HepG2 (cell line): ENCODE results near the gene GTPBP6. TPM values are rescaled to one million over a fixed set of nuclear protein-coding genes. Genes with fewer than 3 reads are reported as not detected.

Source experiments
- ATAC-seq: fragments of 200-7000 bp; cut with Tn5 transposase; 3 replicates; pipeline ENCODE4 v1.9.1; 2020; ENCODE audit warnings: mild to moderate bottlenecking, moderate library complexity
- BruUV-seq: library from RNA; stranded (reverse); fragments of 400-500 nt; replicated peaks from 2 replicates; lab custom pipeline; 2021; lab: Mats Ljungman, UMichigan
- CTCF ChIA-PET: fragments of 300-600 bp; formaldehyde crosslinking; extraction: SDS; loops from one replicate; lab custom pipeline; 2021; ENCODE audit warnings: low total read pairs, inconsistent platforms, low intra/inter-chr PET ratio; lab: Yijun Ruan, JAX
- POLR2A ChIA-PET: fragments of 350-600 bp; sonication (Branson Sonifier 250); formaldehyde crosslinking; loops from one replicate; lab custom pipeline; 2020; ENCODE audit warnings: antibody characterized with exemption, inconsistent platforms; lab: Yijun Ruan, JAX
- DNase-seq: peaks from one replicate; pipeline ENCODE4 v3.0.0-alpha.2; 2015; ENCODE audit warnings: low spot score
- FAIRE-seq: peaks from 3 replicates; lab custom pipeline; 2011; peaks lifted over from hg19 to GRCh38; lab: Jason Lieb, UNC
- H2AFZ ChIP-seq: one replicate; pipeline ENCODE4 v1.6.1; 2011; ENCODE audit warnings: low read length, inconsistent platforms
- H3K27ac ChIP-seq: fragments of 300-600 bp; 3 replicates; pipeline ENCODE4 v1.8.0; 2011; ENCODE audit warnings: mixed run types, mild to moderate bottlenecking, mixed read lengths, low read length, inconsistent platforms; ENCODE audit not compliant: insufficient read depth; ENCODE audit errors: extremely low read length
- H3K27me3 ChIP-seq, 2 experiments: fragments of 200-600 bp in 1 of 2; 2 replicates in 1 of 2; 3 replicates in 1 of 2; pipeline versions ENCODE4 v1.6.0 to v1.8.0; 2011; ENCODE audit warnings: low read length in 2 of 2, mild to moderate bottlenecking in 2 of 2, moderate library complexity in 2 of 2, inconsistent platforms in 1 of 2; ENCODE audit not compliant: insufficient read depth in 2 of 2, control insufficient read depth in 1 of 2
- H3K36me3 ChIP-seq, 2 experiments: fragments of 200-600 bp in 1 of 2; replicated peaks in 1 of 2; 2 replicates in 1 of 2; 3 replicates in 1 of 2; pipeline versions ENCODE4 v1.5.1 to v1.8.0; 2011; ENCODE audit warnings: low read length in 2 of 2, inconsistent platforms in 1 of 2; ENCODE audit not compliant: insufficient read depth in 2 of 2, control insufficient read depth in 1 of 2
- H3K4me1 ChIP-seq: 2 replicates; pipeline ENCODE4 v1.5.1; 2012; ENCODE audit warnings: low read length, inconsistent platforms; ENCODE audit not compliant: insufficient read depth
- H3K4me2 ChIP-seq: 2 replicates; pipeline ENCODE4 v1.6.0; 2011; ENCODE audit warnings: low read depth, low read length, inconsistent platforms
- H3K4me3 ChIP-seq, 3 experiments: fragments of 200-600 bp in 1 of 3; sonication (generic), shearing (Covaris generic) in 1 of 3; replicated peaks in 1 of 3; 2 replicates each; pipeline ENCODE4 v1.5.1; 2011 to 2016; ENCODE audit warnings: low read length in 3 of 3, inconsistent platforms in 2 of 3, low read depth in 2 of 3, mild to moderate bottlenecking in 2 of 3, control low read depth in 1 of 3, mixed read lengths in 1 of 3; ENCODE audit not compliant: insufficient read depth in 1 of 3
- H3K79me2 ChIP-seq: one replicate; pipeline ENCODE4 v1.6.1; 2011; ENCODE audit warnings: low read length, inconsistent platforms; ENCODE audit not compliant: insufficient read depth
- H3K9ac ChIP-seq: 2 replicates; pipeline ENCODE4 v1.6.0; 2011; ENCODE audit warnings: mild to moderate bottlenecking, low read depth, low read length, inconsistent platforms; ENCODE audit not compliant: insufficient read depth
- H3K9me3 ChIP-seq: 2 replicates; pipeline ENCODE4 v1.5.1; 2012; ENCODE audit warnings: mild to moderate bottlenecking, low read length
- H4K20me1 ChIP-seq: 2 replicates; pipeline ENCODE4 v1.6.0; 2011; ENCODE audit warnings: inconsistent platforms, mild to moderate bottlenecking, low read length, moderate library complexity; ENCODE audit not compliant: insufficient read depth
- AGO2 ChIP-seq: fragments of 200-400 bp; formaldehyde crosslinking; optimal IDR thresholded peaks from 2 replicates; pipeline ENCODE3; 2017; ENCODE audit warnings: mild to moderate bottlenecking, low read depth, low read length, moderate library complexity
- CHD2 ChIP-seq: IDR thresholded peaks from 2 replicates; pipeline ENCODE4 v1.6.1; 2011; ENCODE audit warnings: low read depth, low read length, improper control_type of control experiment
- HOXA5 ChIP-seq: sonication (generic); formaldehyde crosslinking; IDR thresholded peaks from 2 replicates; pipeline ENCODE4 v1.4.0; 2020; ENCODE audit warnings: missing genetic modification reagents
- JARID2 ChIP-seq: sonication (generic); formaldehyde crosslinking; IDR thresholded peaks from 2 replicates; pipeline ENCODE4 v1.8.1; 2023; ENCODE audit warnings: missing genetic modification reagents, inconsistent platforms; ENCODE audit not compliant: insufficient replicate concordance
- NCOR1 ChIP-seq: fragments of 200-600 bp; sonication (generic); IDR thresholded peaks from 2 replicates; pipeline ENCODE4 v1.7.0; 2017; ENCODE audit warnings: antibody characterized with exemption, low read length, borderline replicate concordance
- RBFOX2 ChIP-seq: fragments of 200-400 bp; formaldehyde crosslinking; IDR thresholded peaks from 2 replicates; pipeline ENCODE4 v1.6.1; 2017; ENCODE audit warnings: low read depth, mild to moderate bottlenecking, low read length
- SIX1 ChIP-seq: sonication (generic); formaldehyde crosslinking; IDR thresholded peaks from 2 replicates; pipeline ENCODE4 v1.4.0; 2020; ENCODE audit warnings: missing genetic modification reagents, borderline replicate concordance
- ZFY ChIP-seq: sonication (generic); formaldehyde crosslinking; IDR thresholded peaks from 2 replicates; pipeline ENCODE4 v1.4.0; 2020; ENCODE audit warnings: missing genetic modification reagents
- ZNF205 ChIP-seq: IDR thresholded peaks from 2 replicates; pipeline ENCODE4 v1.6.1; 2018; ENCODE audit warnings: missing biosample characterization, missing genetic modification reagents
- ZNF781 ChIP-seq: sonication (generic); formaldehyde crosslinking; IDR thresholded peaks from 2 replicates; pipeline ENCODE4 v1.5.1; 2020; ENCODE audit warnings: borderline replicate concordance, mild to moderate bottlenecking, missing genetic modification reagents; ENCODE audit errors: not compliant biosample characterization
- WGBS: methylation state at CpG from one replicate; pipeline ENCODE4 v1.1.6; 2017; ENCODE audit warnings: low lambda C conversion rate; 5-methylcytosine and 5-hydroxymethylcytosine counted together
- in situ Hi-C: cut with HindIII; loops from 2 replicates; pipeline ENCODE4 v1.10.0; 2017; ENCODE audit warnings: low pct_unique_long_range_greater_than_20kb; ENCODE audit not compliant: extremely low pct_ligation_motif_present
- intact Hi-C: fragments of 100-400 bp; cut with micrococcal nuclease; formaldehyde crosslinking; loops from one replicate; pipeline ENCODE4 v1.10.0; 2022; ENCODE audit not compliant: unreplicated experiment
- polyA plus RNA-seq, 8 experiments: library from polyadenylated mRNA; depleted of rRNA in 3 of 8; stranded (reverse) in 7 of 8; unstranded in 1 of 8; fragments of >200 nt; fragmentation: Illumina TruSeq in 4 of 8; extraction: Trizol in 4 of 8; gene quantifications; 2 replicates each; pipeline versions ENCODE4 v1.2.1 to v1.2.3, GENCODE V29; 2011 to 2016; ENCODE audit warnings: low read depth in 4 of 8, missing spikeins in 1 of 8, mixed read lengths in 1 of 8; ENCODE audit not compliant: insufficient read depth in 1 of 8
- total RNA-seq, 5 experiments: library from RNA; depleted of rRNA; stranded (reverse); fragments of >200 nt; fragmentation: Illumina TruSeq; extraction: Trizol; gene quantifications; 2 replicates each; pipeline ENCODE4 v1.2.3, GENCODE V29; 2016; ENCODE audit warnings: low read depth in 1 of 5
- TF ChIP-seq, protein P1 (sequence below): sonication (generic); formaldehyde crosslinking; IDR thresholded peaks from 2 replicates; pipeline ENCODE4 v1.4.0; 2020; ENCODE audit warnings: mild to moderate bottlenecking, low read depth, missing genetic modification reagents

Gene GTPBP6
- total and polyA plus RNA-seq, 2 of the 13 experiments (the other 11 are each of a cell fraction or from before 2014, with no cell fraction given) = 20.2 to 39.6 TPM

DNA sequence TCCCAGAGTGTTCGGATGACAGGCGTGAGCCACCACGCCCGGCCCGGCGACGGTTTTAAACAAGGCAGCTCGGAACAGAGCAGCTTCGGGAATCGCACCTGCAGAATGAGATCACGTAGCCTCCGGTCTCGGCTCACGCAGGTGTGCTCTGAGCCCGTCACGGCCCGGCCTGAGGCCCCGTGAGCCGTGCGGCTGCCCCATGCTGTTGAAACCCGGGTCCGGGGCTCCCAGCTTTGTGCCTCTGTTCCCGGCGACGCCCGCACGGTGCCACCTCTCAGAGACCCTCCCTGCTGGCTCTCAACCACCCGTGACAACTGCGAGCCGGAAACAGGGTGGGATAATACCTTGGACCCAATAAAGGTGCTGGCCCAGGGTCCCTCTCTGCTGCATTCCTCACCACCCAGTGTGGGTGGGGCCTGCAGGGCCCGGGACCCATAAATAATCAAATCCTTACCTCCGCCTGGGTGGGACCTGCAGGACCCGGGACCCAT lies 50.8 kb downstream of the GTPBP6 start:
- ChIA-PET POLR2A (no interaction called here), CTCF (no interaction called here)
- no peak for DNase-seq
- no peak overlapping the region for H2AFZ ChIP-seq
- no peak for ATAC-seq
- intact Hi-C loops = no loop called here
- TF ChIP-seq, protein P1, sequence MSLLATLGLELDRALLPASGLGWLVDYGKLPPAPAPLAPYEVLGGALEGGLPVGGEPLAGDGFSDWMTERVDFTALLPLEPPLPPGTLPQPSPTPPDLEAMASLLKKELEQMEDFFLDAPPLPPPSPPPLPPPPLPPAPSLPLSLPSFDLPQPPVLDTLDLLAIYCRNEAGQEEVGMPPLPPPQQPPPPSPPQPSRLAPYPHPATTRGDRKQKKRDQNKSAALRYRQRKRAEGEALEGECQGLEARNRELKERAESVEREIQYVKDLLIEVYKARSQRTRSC (CRISPR knock-in tag) = no peak
- TF ChIP-seq HOXA5 (CRISPR knock-in tag) = no peak
- peak; percentile 19 for TF ChIP-seq AGO2
- 0 out of 2 replicates have a peak, but pooled peaks have one; percentile 32 for TF ChIP-seq RBFOX2
- no peaks in the 10 kb centered on the region for H3K9me3 ChIP-seq
- H3K4me2 ChIP-seq = no peak overlapping the region
- no peak overlapping the region for H3K4me3 ChIP-seq
- FAIRE-seq = no peak
- H3K79me2 ChIP-seq = no peaks in the 10 kb centered on the region
- no peaks in the 10 kb centered on the region for H4K20me1 ChIP-seq
- H3K4me1 ChIP-seq = peaks cover 34% of the 10 kb centered on the region
- in situ Hi-C loops = no loop called here
- H3K27me3 ChIP-seq = no peaks in the 10 kb centered on the region
- BruUV-seq = no TSS peak
- H3K9ac ChIP-seq = no peak overlapping the region
- WGBS = 95% methylated on average over 16 of the region's 33 CpGs
- H3K27ac ChIP-seq = no peak overlapping the region
- no peaks in the 10 kb centered on the region for H3K36me3 ChIP-seq

DNA sequence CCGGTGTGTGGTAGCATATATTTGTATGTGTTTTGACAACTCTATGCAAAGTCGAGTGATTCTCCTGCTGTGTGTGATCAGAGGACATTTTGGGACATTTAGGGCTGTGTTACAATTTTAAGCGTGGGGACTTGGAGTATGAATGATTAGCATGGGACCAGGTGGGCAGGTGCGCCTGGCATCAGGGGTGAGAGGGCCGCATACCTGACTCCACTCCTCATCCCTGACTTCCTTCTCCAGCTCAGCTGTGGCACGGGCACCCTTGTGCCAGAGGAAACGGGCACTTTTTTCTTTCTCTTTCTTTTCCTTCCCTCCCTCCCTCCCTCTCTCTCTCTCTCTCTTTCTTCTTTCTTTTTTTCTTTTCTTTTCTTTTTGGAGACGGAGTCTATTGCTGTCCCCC lies 53.1 kb downstream of the GTPBP6 start:
- TF ChIP-seq JARID2 (CRISPR knock-in tag) = no peak
- no peak for TF ChIP-seq ZFY
- TF ChIP-seq NCOR1 = no peak
- TF ChIP-seq ZNF205 (CRISPR knock-in tag) = no peak
- no peak for TF ChIP-seq CHD2
- TF ChIP-seq ZNF781 (CRISPR knock-in tag) = no peak
- no peak for TF ChIP-seq SIX1 (CRISPR knock-in tag)
- Histone ChIP-seq H3K4me1 (peaks cover 46% of the 10 kb centered on the region), H3K9me3 (no peaks in the 10 kb centered on the region), H3K4me2 (no peak overlapping the region), H3K27ac (peak overlapping the region; percentile 57), H3K27me3 (no peaks in the 10 kb centered on the region), H3K9ac (no peak overlapping the region), H4K20me1 (no peaks in the 10 kb centered on the region), H3K4me3 (no peak overlapping the region), H2AFZ (no peak overlapping the region), H3K79me2 (no peaks in the 10 kb centered on the region), H3K36me3 (no peaks in the 10 kb centered on the region)
- no peak for FAIRE-seq
- intact Hi-C loops = no loop called here
- POLR2A ChIA-PET = no interaction called here
- CTCF ChIA-PET = no interaction called here
- DNase-seq = no peak
- 89% methylated on average over 8 of the region's 8 CpGs for WGBS
- in situ Hi-C loops = no loop called here
- ATAC-seq = no peak
- no TSS peak for BruUV-seq
